RWPE1 (cell line): ENCODE data around the gene GRAMD1B.

Source experiments
- CTCF ChIA-PET: fragments of 350-600 bp; sonication (Branson Sonifier 250); formaldehyde crosslinking; extraction: SDS; loops from one replicate; lab custom pipeline; 2021; lab: Yijun Ruan, JAX
- POLR2A ChIA-PET: fragments of 400-600 bp; formaldehyde crosslinking; extraction: SDS; loops from one replicate; lab custom pipeline; 2020; ENCODE audit warnings: antibody characterized with exemption; ENCODE audit not compliant: low non-redundant PET; lab: Yijun Ruan, JAX
- DNase-seq: peaks from one replicate; pipeline ENCODE4 v3.0.0; 2012; ENCODE audit warnings: low spot score
- H3K27ac ChIP-seq: fragments of 450-650 bp; 2 replicates; pipeline ENCODE4 v1.5.1; 2017
- TF ChIP-seq, protein P1 (sequence below): fragments of 450-650 bp; conservative IDR thresholded peaks from 2 replicates; pipeline ENCODE4 v1.5.1; 2017; ENCODE audit warnings: low read depth, mild to moderate bottlenecking

The GRAMD1B gene

DNA sequence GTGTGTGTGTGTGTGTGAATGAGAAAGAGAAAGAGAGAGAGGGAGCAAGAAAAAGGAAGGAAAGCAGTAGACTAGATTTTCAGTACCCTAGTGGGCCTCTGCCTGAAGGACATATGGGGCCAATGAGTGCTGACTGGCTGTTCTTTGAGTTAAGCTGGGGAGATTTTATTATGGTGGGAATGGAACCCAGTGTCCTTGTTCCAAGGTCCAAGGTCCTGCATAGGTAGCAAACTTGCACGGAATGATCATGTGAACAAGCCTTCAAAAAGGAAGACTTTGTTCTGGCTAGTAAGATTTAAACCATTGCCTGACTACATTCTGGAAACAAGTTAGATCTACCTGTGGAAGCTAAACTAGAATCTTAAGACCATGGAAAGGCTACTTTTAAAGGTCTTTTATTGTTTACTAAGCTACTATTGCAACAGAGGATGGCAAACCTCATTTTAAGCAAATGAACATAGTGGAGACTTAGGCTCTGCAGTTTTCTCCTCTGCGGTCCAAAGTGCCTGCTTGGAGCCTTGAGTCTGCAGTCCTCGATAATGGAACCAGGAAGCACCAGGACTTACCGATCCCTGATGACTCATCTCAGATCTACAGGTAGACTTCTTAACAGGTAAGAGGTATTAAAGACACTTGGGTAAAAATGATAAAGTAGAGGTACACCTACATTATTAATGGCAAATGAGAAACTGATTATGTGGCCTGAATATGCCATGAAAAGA, 10.2 kb upstream of the GRAMD1B start:
- POLR2A ChIA-PET = no interaction called here
- DNase-seq = no peak
- TF ChIP-seq, protein P1, sequence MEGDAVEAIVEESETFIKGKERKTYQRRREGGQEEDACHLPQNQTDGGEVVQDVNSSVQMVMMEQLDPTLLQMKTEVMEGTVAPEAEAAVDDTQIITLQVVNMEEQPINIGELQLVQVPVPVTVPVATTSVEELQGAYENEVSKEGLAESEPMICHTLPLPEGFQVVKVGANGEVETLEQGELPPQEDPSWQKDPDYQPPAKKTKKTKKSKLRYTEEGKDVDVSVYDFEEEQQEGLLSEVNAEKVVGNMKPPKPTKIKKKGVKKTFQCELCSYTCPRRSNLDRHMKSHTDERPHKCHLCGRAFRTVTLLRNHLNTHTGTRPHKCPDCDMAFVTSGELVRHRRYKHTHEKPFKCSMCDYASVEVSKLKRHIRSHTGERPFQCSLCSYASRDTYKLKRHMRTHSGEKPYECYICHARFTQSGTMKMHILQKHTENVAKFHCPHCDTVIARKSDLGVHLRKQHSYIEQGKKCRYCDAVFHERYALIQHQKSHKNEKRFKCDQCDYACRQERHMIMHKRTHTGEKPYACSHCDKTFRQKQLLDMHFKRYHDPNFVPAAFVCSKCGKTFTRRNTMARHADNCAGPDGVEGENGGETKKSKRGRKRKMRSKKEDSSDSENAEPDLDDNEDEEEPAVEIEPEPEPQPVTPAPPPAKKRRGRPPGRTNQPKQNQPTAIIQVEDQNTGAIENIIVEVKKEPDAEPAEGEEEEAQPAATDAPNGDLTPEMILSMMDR = no peak

DNA sequence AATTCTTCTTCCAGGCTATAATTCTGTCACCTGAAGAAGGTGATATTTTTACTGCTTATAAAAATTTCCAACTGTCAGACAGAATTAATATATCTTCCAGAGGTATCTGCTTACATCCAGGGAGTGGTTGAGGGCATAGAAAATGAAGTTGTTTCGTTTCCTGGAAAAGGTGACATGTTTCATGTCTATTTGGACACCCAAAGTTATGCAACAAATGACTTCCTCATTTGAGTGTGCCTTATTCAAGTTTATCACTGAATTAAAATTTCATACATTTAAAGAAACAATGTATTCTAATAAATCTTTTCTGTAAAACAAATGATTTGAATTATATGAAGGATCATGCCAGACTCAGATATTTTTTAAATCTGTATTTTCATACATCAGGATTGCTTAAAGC, 8.5 kb upstream of the GRAMD1B start:
- TF ChIP-seq, protein P1 = no peak
- ChIA-PET POLR2A (no interaction called here), CTCF (interaction anchor here (1.2 kb wide), 1 partner anchor 14 kb away, joined by 3 read pairs; no protein-coding TSS in a partner anchor)
- no peak for DNase-seq
- H3K27ac ChIP-seq = no peak overlapping the region

More for the DNA sequence above, 10.2 kb upstream of the GRAMD1B start:
- CTCF ChIA-PET = no interaction called here
- H3K27ac ChIP-seq = no peak overlapping the region

DNA sequence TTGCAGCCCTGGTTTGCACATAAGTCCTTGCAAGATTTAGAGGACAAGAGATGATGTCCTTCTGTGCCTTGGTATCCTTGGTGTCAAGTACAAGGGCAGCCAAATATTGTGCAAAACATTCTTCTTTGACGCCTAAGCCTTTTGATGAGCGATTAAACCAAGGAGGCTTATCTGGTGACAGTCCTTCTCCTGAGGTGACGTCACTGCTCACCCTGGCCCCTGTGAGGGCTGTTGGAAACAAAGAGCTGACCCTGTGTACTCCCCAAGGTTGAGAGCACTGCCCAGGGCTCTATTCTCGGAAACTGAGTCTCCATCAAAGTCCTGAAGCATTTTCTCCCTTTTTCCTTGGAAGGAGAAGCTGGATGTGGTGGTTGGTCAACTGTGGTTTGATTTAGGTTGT, 4.7 kb upstream of the GRAMD1B start:
- ChIA-PET POLR2A (no interaction called here), CTCF (no interaction called here)
- no peak for DNase-seq
- no peak overlapping the region for H3K27ac ChIP-seq
- TF ChIP-seq, protein P1 = no peak

DNA sequence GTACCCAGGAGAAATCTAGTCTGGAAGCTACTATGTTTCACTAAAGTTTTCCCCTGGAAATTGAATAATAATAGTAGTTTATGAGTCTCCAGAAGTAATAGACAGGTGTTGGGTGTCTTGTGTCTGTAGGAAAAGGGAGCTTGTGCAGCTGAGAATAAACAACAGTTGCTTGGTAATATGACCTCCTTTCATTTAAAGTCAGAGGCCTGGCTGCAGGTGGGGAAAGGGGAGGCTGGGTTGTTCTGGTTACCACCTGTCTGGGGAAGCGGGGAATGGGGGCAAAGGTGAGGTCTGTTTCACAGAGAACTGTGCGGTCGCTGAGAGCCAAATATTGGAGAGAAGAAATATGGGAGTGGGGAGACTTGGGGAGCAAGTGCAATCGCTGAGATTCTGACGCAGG, 3.3 kb upstream of the GRAMD1B start:
- DNase-seq = no peak
- POLR2A ChIA-PET = no interaction called here
- TF ChIP-seq, protein P1 = no peak
- CTCF ChIA-PET = no interaction called here
- no peak overlapping the region for H3K27ac ChIP-seq

DNA sequence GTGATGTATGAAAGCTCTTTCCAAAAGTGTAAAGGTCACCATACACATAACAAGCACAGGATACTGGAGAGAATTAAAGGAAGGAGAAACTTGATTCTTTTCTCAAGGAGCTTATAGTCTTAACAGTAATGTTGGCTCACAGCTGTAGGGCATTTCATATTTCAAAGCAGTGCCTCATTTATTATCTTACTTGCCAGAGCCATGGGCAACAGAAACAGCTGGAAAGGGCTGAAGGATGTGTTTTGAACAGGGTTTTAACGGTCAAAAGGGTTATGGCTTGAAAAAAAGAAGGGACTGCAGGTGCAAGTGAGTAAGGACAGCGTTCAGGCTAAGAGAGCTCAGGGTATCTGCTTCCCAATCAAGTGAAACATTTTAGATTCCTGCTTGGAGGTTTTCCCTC, 2.7 kb upstream of the GRAMD1B start:
- CTCF ChIA-PET = no interaction called here
- DNase-seq = no peak
- H3K27ac ChIP-seq = no peak overlapping the region
- TF ChIP-seq, protein P1 = no peak
- POLR2A ChIA-PET = no interaction called here

DNA sequence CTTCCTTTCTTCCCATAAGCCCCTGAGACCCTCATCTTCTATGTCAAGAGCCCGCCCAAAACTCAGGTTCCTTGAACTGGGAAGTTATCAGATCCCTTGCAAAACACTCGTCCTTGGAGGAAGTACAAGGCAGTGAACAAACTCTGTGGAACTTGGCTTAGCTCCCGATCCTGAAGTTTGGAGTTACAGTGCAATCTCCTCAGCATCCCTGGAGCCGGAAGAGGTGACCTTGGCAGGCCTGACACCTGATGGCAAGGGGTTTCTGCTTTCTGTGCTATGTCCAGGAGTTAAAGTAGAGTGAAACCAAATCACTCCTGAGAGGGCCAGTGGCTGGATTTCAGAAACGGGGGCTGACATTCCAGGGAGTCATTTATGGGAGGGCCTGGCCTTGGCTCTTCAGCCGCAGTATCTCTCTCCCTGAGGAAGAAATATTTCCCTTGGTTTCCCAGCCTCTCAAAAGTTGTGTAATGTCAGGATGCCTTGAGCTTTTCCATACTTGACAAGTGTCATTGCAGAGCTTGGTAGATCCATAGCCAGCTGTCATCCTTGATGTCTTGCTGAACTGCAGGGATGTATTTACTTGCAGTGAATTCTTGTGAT, 1.9 kb upstream of the GRAMD1B start:
- ChIA-PET CTCF (interaction anchor here (0.6 kb wide), 1 partner anchor 50 kb away, joined by 3 read pairs; no protein-coding TSS in a partner anchor), POLR2A (no interaction called here)
- H3K27ac ChIP-seq = no peak overlapping the region
- TF ChIP-seq, protein P1 = no peak
- no peak for DNase-seq
